ENCODE measurements around the gene PTEN.

Gene PTEN

GRCh38 chr10:87945984-87946383 is 82.6 kb downstream of the PTEN start:
- Histone ChIP-seq H4K8ac (ENCODE audit: low read depth, low read length) (no peak overlapping the region), H3K79me2 (ENCODE audit: control insufficient read depth, insufficient read depth, low read length, poor library complexity) (no peaks in the 10 kb centered on the region), H2BK120ac (ENCODE audit: insufficient read depth, low read length, poor library complexity) (no peak overlapping the region), H3K18ac (ENCODE audit: low read length) (no peak overlapping the region), H3K36me3 (ENCODE audit: control insufficient read depth in 1 of 2, insufficient read depth in 2 of 2, low read length in 2 of 2) (peaks cover 3% of the 10 kb centered on the region in 2 experiments), H3K79me1 (ENCODE audit: low read length) (no peaks in the 10 kb centered on the region), H2AK5ac (ENCODE audit: low read length) (no peak overlapping the region), H4K12ac (ENCODE audit: low read depth, low read length) (no peak overlapping the region), H3K4me2 (ENCODE audit: low read length) (no peak overlapping the region), H3K9me3 (ENCODE audit: insufficient read depth, low read depth, low read length) (no peaks in the 10 kb centered on the region), H3K27ac (ENCODE audit: low read depth, low read length) (no peak overlapping the region), H3K23ac (ENCODE audit: low read length) (no peak overlapping the region), H2BK12ac (ENCODE audit: low read length) (no peak overlapping the region), H4K91ac (ENCODE audit: low read depth, low read length) (no peak overlapping the region), H2AFZ (ENCODE audit: insufficient read depth, low read length, poor library complexity) (no peak overlapping the region), H3K4ac (ENCODE audit: low read depth, low read length) (no peak overlapping the region), H2BK5ac (ENCODE audit: low read depth, low read length, poor library complexity) (no peak overlapping the region), H3K4me1 (ENCODE audit: control insufficient read depth in 1 of 2, insufficient read depth in 2 of 2, low read length in 2 of 2) (no peaks in the 10 kb centered on the region), H3K27me3 (ENCODE audit: insufficient read depth, low read length) (no peaks in the 10 kb centered on the region), H3K14ac (ENCODE audit: low read length) (no peak overlapping the region), H3K9ac (ENCODE audit: low read length) (no peak overlapping the region), H3K4me3 (ENCODE audit: low read depth, low read length) (no peak overlapping the region)
- no peak for DNase-seq
- no CpG with 5 or more reads among the region's 6 CpGs for WGBS (ENCODE audit: extremely low coverage, insufficient coverage, insufficient read length)

GRCh38 chr10:87952612-87953011 is 89.2 kb downstream of the PTEN start:
- H3K4me3 ChIP-seq (ENCODE audit: low read depth, low read length): no peak overlapping the region
- peaks cover 0 to 2% of the 10 kb centered on the region in 2 experiments for H3K4me1 ChIP-seq (ENCODE audit: control insufficient read depth in 1 of 2, insufficient read depth in 2 of 2, low read length in 2 of 2)
- H2AK5ac ChIP-seq (ENCODE audit: low read length): no peak overlapping the region
- H3K27me3 ChIP-seq (ENCODE audit: insufficient read depth, low read length): no peaks in the 10 kb centered on the region
- WGBS (ENCODE audit: extremely low coverage, insufficient coverage, insufficient read length): no CpG with 5 or more reads among the region's 2 CpGs
- no peak overlapping the region for H4K8ac ChIP-seq (ENCODE audit: low read depth, low read length)
- no peaks in the 10 kb centered on the region for H3K9me3 ChIP-seq (ENCODE audit: insufficient read depth, low read depth, low read length)
- H3K4ac ChIP-seq (ENCODE audit: low read depth, low read length): no peak overlapping the region
- H2AFZ ChIP-seq (ENCODE audit: insufficient read depth, low read length, poor library complexity): no peak overlapping the region
- H2BK12ac ChIP-seq (ENCODE audit: low read length): no peak overlapping the region
- no peak overlapping the region for H3K9ac ChIP-seq (ENCODE audit: low read length)
- no peak overlapping the region for H3K23ac ChIP-seq (ENCODE audit: low read length)
- no peak overlapping the region for H4K91ac ChIP-seq (ENCODE audit: low read depth, low read length)
- no peaks in the 10 kb centered on the region for H3K79me2 ChIP-seq (ENCODE audit: control insufficient read depth, insufficient read depth, low read length, poor library complexity)
- no peak overlapping the region for H2BK5ac ChIP-seq (ENCODE audit: low read depth, low read length, poor library complexity)
- H3K18ac ChIP-seq (ENCODE audit: low read length): no peak overlapping the region
- H2BK120ac ChIP-seq (ENCODE audit: insufficient read depth, low read length, poor library complexity): no peak overlapping the region
- peaks cover 3 to 7% of the 10 kb centered on the region in 2 experiments for H3K36me3 ChIP-seq (ENCODE audit: control insufficient read depth in 1 of 2, insufficient read depth in 2 of 2, low read length in 2 of 2)
- H3K4me2 ChIP-seq (ENCODE audit: low read length): no peak overlapping the region
- H4K12ac ChIP-seq (ENCODE audit: low read depth, low read length): no peak overlapping the region
- no peak for DNase-seq
- no peak overlapping the region for H3K27ac ChIP-seq (ENCODE audit: low read depth, low read length)
- H3K79me1 ChIP-seq (ENCODE audit: low read length): no peaks in the 10 kb centered on the region
- no peak overlapping the region for H3K14ac ChIP-seq (ENCODE audit: low read length)

DNA sequence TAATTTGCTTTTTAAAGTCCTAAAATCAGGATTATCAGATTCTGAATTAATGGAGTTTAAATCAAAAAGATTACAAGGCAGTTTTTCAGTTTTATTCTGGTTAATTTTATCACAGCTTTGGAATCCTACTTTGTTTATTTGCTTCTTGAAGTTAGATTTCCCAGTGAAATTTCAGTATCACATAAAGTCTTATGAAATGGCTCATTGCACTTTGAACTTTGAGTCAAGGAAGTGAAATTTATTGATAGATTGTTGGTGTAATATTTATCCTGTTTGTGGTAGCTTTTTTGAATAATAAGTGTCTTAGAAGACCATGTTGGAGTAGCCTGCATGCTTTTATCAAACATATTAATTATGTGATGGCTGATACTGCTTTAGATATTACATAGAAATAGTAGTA is 92.6 kb downstream of the PTEN start:
- Histone ChIP-seq H3K18ac (ENCODE audit: low read length) (no peak overlapping the region), H2BK120ac (ENCODE audit: insufficient read depth, low read length, poor library complexity) (no peak overlapping the region), H3K36me3 (ENCODE audit: control insufficient read depth in 1 of 2, insufficient read depth in 2 of 2, low read length in 2 of 2) (peaks cover 6 to 10% of the 10 kb centered on the region in 2 experiments), H4K12ac (ENCODE audit: low read depth, low read length) (no peak overlapping the region), H2AFZ (ENCODE audit: insufficient read depth, low read length, poor library complexity) (no peak overlapping the region), H3K23ac (ENCODE audit: low read length) (no peak overlapping the region), H3K9ac (ENCODE audit: low read length) (no peak overlapping the region), H3K79me2 (ENCODE audit: control insufficient read depth, insufficient read depth, low read length, poor library complexity) (no peaks in the 10 kb centered on the region), H2BK5ac (ENCODE audit: low read depth, low read length, poor library complexity) (no peak overlapping the region), H3K27me3 (ENCODE audit: insufficient read depth, low read length) (no peaks in the 10 kb centered on the region), H3K4me3 (ENCODE audit: low read depth, low read length) (no peak overlapping the region), H4K8ac (ENCODE audit: low read depth, low read length) (no peak overlapping the region), H2AK5ac (ENCODE audit: low read length) (no peak overlapping the region), H3K79me1 (ENCODE audit: low read length) (no peaks in the 10 kb centered on the region), H3K27ac (ENCODE audit: low read depth, low read length) (no peak overlapping the region), H3K4ac (ENCODE audit: low read depth, low read length) (no peak overlapping the region), H3K9me3 (ENCODE audit: insufficient read depth, low read depth, low read length) (no peaks in the 10 kb centered on the region), H2BK12ac (ENCODE audit: low read length) (no peak overlapping the region), H3K4me2 (ENCODE audit: low read length) (no peak overlapping the region), H4K91ac (ENCODE audit: low read depth, low read length) (no peak overlapping the region), H3K4me1 (ENCODE audit: control insufficient read depth in 1 of 2, insufficient read depth in 2 of 2, low read length in 2 of 2) (peaks cover 0 to 2% of the 10 kb centered on the region in 2 experiments), H3K14ac (ENCODE audit: low read length) (no peak overlapping the region)
- no peak for DNase-seq

DNA sequence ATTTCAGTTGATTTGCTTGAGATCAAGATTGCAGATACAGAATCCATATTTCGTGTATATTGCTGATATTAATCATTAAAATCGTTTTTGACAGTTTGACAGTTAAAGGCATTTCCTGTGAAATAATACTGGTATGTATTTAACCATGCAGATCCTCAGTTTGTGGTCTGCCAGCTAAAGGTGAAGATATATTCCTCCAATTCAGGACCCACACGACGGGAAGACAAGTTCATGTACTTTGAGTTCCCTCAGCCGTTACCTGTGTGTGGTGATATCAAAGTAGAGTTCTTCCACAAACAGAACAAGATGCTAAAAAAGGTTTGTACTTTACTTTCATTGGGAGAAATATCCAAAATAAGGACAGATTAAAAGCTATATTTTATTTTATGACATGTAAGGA is 94.3 kb downstream of the PTEN start:
- no peaks in the 10 kb centered on the region for H3K79me1 ChIP-seq (ENCODE audit: low read length)
- no peak overlapping the region for H2BK12ac ChIP-seq (ENCODE audit: low read length)
- no peak overlapping the region for H3K27ac ChIP-seq (ENCODE audit: low read depth, low read length)
- H4K8ac ChIP-seq (ENCODE audit: low read depth, low read length): no peak overlapping the region
- peaks cover 8 to 13% of the 10 kb centered on the region in 2 experiments for H3K36me3 ChIP-seq (ENCODE audit: control insufficient read depth in 1 of 2, insufficient read depth in 2 of 2, low read length in 2 of 2)
- no peak overlapping the region for H3K4me3 ChIP-seq (ENCODE audit: low read depth, low read length)
- no peak overlapping the region for H3K4ac ChIP-seq (ENCODE audit: low read depth, low read length)
- no peak overlapping the region for H4K12ac ChIP-seq (ENCODE audit: low read depth, low read length)
- no peak overlapping the region for H2BK5ac ChIP-seq (ENCODE audit: low read depth, low read length, poor library complexity)
- H3K79me2 ChIP-seq (ENCODE audit: control insufficient read depth, insufficient read depth, low read length, poor library complexity): no peaks in the 10 kb centered on the region
- H3K14ac ChIP-seq (ENCODE audit: low read length): no peak overlapping the region
- peaks cover 0 to 2% of the 10 kb centered on the region in 2 experiments for H3K4me1 ChIP-seq (ENCODE audit: control insufficient read depth in 1 of 2, insufficient read depth in 2 of 2, low read length in 2 of 2)
- no peak overlapping the region for H3K18ac ChIP-seq (ENCODE audit: low read length)
- H4K91ac ChIP-seq (ENCODE audit: low read depth, low read length): no peak overlapping the region
- no peak overlapping the region for H2AK5ac ChIP-seq (ENCODE audit: low read length)
- H3K9ac ChIP-seq (ENCODE audit: low read length): no peak overlapping the region
- no peaks in the 10 kb centered on the region for H3K9me3 ChIP-seq (ENCODE audit: insufficient read depth, low read depth, low read length)
- no peak overlapping the region for H2BK120ac ChIP-seq (ENCODE audit: insufficient read depth, low read length, poor library complexity)
- no peak overlapping the region for H3K23ac ChIP-seq (ENCODE audit: low read length)
- no peaks in the 10 kb centered on the region for H3K27me3 ChIP-seq (ENCODE audit: insufficient read depth, low read length)
- DNase-seq: no peak
- no CpG with 5 or more reads among the region's 5 CpGs for WGBS (ENCODE audit: extremely low coverage, insufficient coverage, insufficient read length)
- H2AFZ ChIP-seq (ENCODE audit: insufficient read depth, low read length, poor library complexity): no peak overlapping the region
- H3K4me2 ChIP-seq (ENCODE audit: low read length): no peak overlapping the region

Data from trophoblast cell (in vitro differentiated cells and primary cell).